ENCODE measurements around the gene PDGFRB.

GRCh38 chr5:150168864-150169263, 13.2 kb upstream of the PDGFRB start:
- no peak for TF ChIP-seq CTCF (IDR thresholded peaks at IDR 0.05)
- no peak for TF ChIP-seq POLR2A (IDR thresholded peaks at IDR 0.05)
